ENCODE results near the gene PTCH2. TPM values are rescaled to one million over a fixed set of nuclear protein-coding genes. Genes with fewer than 3 reads are reported as not detected.

The PTCH2 gene
- total RNA-seq, 1 experiment from 2014 or later = not detected

DNA sequence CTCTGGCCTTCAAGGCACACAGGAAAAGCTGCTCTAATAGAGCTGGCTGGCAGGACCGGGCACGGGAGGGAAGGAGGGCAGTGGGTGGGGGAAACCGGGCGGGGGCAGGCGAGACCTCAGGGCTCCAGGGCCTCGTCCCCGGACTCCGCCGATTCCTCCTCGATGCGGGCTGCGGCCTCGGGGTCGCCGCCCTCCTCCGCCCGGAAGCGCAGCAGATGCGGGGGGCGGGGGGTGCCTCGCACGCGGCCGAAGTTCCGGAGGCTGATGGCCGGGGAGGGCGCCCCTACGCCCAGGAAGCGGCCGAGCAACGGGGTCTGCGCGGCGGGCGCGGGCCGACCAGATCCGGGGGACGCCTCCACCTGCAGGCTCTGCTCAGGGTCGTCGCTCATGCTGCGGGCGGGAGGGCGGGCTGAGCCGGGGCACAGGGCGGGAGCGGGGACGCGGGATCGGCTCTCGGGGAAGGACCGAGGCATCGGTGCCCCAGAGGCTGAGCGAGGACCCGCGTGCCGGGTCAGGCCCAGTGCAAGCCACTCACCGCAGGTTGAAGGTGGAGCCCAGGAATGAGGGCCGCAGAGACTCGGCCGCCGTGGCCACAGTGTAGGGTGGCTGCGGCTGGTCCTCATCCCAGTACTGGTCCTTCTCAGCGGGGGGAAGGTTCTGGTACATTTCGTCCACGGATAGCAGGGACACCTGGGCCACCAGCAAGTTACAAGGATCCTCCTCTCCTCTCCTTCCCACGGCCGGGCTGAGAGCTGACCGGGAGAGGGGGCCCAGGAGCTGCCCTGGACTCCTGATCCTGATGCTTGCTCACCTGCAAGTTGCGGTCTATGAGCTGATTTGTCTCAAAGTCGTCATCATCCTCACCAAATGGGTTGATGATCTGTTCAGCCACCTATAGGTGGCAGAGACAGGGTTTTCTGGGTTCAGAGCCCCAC lies 58.7 kb downstream of the PTCH2 start:
- no peak for DNase-seq
- ChIA-PET CTCF (no interaction called here), POLR2A (ENCODE audit: unreplicated experiment) (no interaction called here)
- Histone ChIP-seq H3K27me3 (ENCODE audit: low read length) (no peaks in the 10 kb centered on the region), H3F3A (ENCODE audit: low read length, unreplicated experiment) (peaks cover 11% of the 10 kb centered on the region), H3K4me2 (ENCODE audit: low read length) (no peak overlapping the region), H2AFZ (ENCODE audit: low read length) (no peak overlapping the region), H3K79me2 (ENCODE audit: low read length) (no peaks in the 10 kb centered on the region), H3K4me1 (ENCODE audit: insufficient read depth, low read length) (no peaks in the 10 kb centered on the region), H3K36me3 (ENCODE audit: low read depth, low read length) (peaks cover 20% of the 10 kb centered on the region; the same call in 1 of the 2 replicates), H3K27ac (ENCODE audit: low read length) (no peak overlapping the region), H3K9me2 (replicated peaks; ENCODE audit: low read length) (no peaks in the 10 kb centered on the region), H3K9ac (ENCODE audit: low read length) (no peak overlapping the region), H3K9me3 (ENCODE audit: low read length) (no peaks in the 10 kb centered on the region), H4K20me1 (ENCODE audit: low read length) (peaks cover 4% of the 10 kb centered on the region; the same call in 1 of the 2 replicates), H3K4me3 (ENCODE audit: low read length) (no peak overlapping the region)
- no TSS peak for BruUV-seq (replicated peaks)
- no peak for ATAC-seq
- intact Hi-C loops (cut with micrococcal nuclease) = no loop called here
- TF ChIP-seq EZH2phosphoT487 (IDR thresholded peaks at IDR 0.05; ENCODE audit: borderline replicate concordance, low read length) (no peak), EZH2 (IDR thresholded peaks at IDR 0.05; ENCODE audit: low read length, unreplicated experiment) (no peak)
- TF ChIP-seq, protein P1, sequence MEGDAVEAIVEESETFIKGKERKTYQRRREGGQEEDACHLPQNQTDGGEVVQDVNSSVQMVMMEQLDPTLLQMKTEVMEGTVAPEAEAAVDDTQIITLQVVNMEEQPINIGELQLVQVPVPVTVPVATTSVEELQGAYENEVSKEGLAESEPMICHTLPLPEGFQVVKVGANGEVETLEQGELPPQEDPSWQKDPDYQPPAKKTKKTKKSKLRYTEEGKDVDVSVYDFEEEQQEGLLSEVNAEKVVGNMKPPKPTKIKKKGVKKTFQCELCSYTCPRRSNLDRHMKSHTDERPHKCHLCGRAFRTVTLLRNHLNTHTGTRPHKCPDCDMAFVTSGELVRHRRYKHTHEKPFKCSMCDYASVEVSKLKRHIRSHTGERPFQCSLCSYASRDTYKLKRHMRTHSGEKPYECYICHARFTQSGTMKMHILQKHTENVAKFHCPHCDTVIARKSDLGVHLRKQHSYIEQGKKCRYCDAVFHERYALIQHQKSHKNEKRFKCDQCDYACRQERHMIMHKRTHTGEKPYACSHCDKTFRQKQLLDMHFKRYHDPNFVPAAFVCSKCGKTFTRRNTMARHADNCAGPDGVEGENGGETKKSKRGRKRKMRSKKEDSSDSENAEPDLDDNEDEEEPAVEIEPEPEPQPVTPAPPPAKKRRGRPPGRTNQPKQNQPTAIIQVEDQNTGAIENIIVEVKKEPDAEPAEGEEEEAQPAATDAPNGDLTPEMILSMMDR (conservative IDR thresholded peaks at IDR 0.05; ENCODE audit: low read depth, low read length) = no peak

GRCh38 chr1:44783697-44784093 lies 59.4 kb downstream of the PTCH2 start:
- intact Hi-C loops (cut with micrococcal nuclease) = no loop called here

More at GRCh38 chr1:44783697-44784093, 59.4 kb downstream of the PTCH2 start:
- CTCF ChIA-PET = no interaction called here
- TF ChIP-seq EZH2phosphoT487 (IDR thresholded peaks at IDR 0.05; ENCODE audit: borderline replicate concordance, low read length) (no peak), EZH2 (IDR thresholded peaks at IDR 0.05; ENCODE audit: low read length, unreplicated experiment) (no peak)
- TF ChIP-seq, protein P1 (conservative IDR thresholded peaks at IDR 0.05; ENCODE audit: low read depth, low read length) = no peak
- no TSS peak for BruUV-seq (replicated peaks)
- POLR2A ChIA-PET (ENCODE audit: unreplicated experiment) = no interaction called here
- ATAC-seq = no peak
- no peaks in the 10 kb centered on the region for H3K9me3 ChIP-seq (ENCODE audit: low read length)
- peaks cover 11% of the 10 kb centered on the region for H3F3A ChIP-seq (ENCODE audit: low read length, unreplicated experiment)
- H3K9ac ChIP-seq (ENCODE audit: low read length) = no peak overlapping the region
- no peak overlapping the region for H3K4me2 ChIP-seq (ENCODE audit: low read length)
- H4K20me1 ChIP-seq (ENCODE audit: low read length) = peaks cover 11% of the 10 kb centered on the region; the same call in 1 of the 2 replicates
- no peaks in the 10 kb centered on the region for H3K9me2 ChIP-seq (replicated peaks; ENCODE audit: low read length)
- peaks cover 26% of the 10 kb centered on the region for H3K36me3 ChIP-seq (ENCODE audit: low read depth, low read length)
- DNase-seq = no peak
- H3K27me3 ChIP-seq (ENCODE audit: low read length) = no peaks in the 10 kb centered on the region
- H3K27ac ChIP-seq (ENCODE audit: low read length) = no peak overlapping the region
- no peak overlapping the region for H3K4me3 ChIP-seq (ENCODE audit: low read length)
- H3K79me2 ChIP-seq (ENCODE audit: low read length) = peaks cover 4% of the 10 kb centered on the region
- H3K4me1 ChIP-seq (ENCODE audit: insufficient read depth, low read length) = no peaks in the 10 kb centered on the region
- no peak overlapping the region for H2AFZ ChIP-seq (ENCODE audit: low read length)
